CD14-positive monocyte (primary cell): ENCODE measurements around the gene YWHAQ. TPM values are rescaled to one million over a fixed set of nuclear protein-coding genes. Genes with fewer than 3 reads are reported as not detected.

Experiments
- DNase-seq, 3 donors: peaks; one replicate each; pipeline ENCODE4 v3.0.0-alpha.2; 2011 to 2022
- H2AFZ ChIP-seq: 2 replicates; pipeline ENCODE4 v1.6.0; 2012; ENCODE audit warnings: mild to moderate bottlenecking, low read depth, low read length, inconsistent platforms; ENCODE audit not compliant: insufficient read depth, poor library complexity, severe bottlenecking
- H3K27ac ChIP-seq, 2 donors: 1 replicate in 1 of 2; 2 replicates in 1 of 2; pipeline ENCODE4 v1.5.1; 2012 to 2013; ENCODE audit warnings: low read length in 2 of 2, control low read depth in 1 of 2, inconsistent platforms in 1 of 2, low read depth in 1 of 2, mild to moderate bottlenecking in 1 of 2
- H3K27me3 ChIP-seq, 2 donors: one replicate each; pipeline versions ENCODE4 v1.6.0 to v1.6.1; 2011 to 2013; ENCODE audit warnings: low read length in 2 of 2; ENCODE audit not compliant: control insufficient read depth in 2 of 2, insufficient read depth in 2 of 2
- H3K36me3 ChIP-seq, 2 donors: replicated peaks in 1 of 2; 1 replicate in 1 of 2; 2 replicates in 1 of 2; pipeline versions ENCODE4 v1.5.1 to v1.6.1; 2012 to 2013; ENCODE audit warnings: low read length in 2 of 2, control low read depth in 1 of 2, inconsistent platforms in 1 of 2, mild to moderate bottlenecking in 1 of 2; ENCODE audit not compliant: insufficient read depth in 2 of 2, control insufficient read depth in 1 of 2
- H3K4me1 ChIP-seq, 2 donors: 1 replicate in 1 of 2; 2 replicates in 1 of 2; pipeline versions ENCODE4 v1.5.1 to v1.6.1; 2012 to 2013; ENCODE audit warnings: low read length in 2 of 2, control low read depth in 1 of 2, inconsistent platforms in 1 of 2, mild to moderate bottlenecking in 1 of 2, moderate library complexity in 1 of 2; ENCODE audit not compliant: insufficient read depth in 2 of 2, control insufficient read depth in 1 of 2
- H3K4me2 ChIP-seq: replicated peaks from 2 replicates; pipeline ENCODE3; 2012; ENCODE audit warnings: low read length, moderate library complexity, mild to moderate bottlenecking; ENCODE audit not compliant: poor library complexity, severe bottlenecking; ENCODE audit errors: extremely low read depth
- H3K4me3 ChIP-seq, 3 experiments: fragments of 200-600 bp in 1 of 3; sonication (generic) in 1 of 3; replicated peaks in 1 of 3; 1 replicate in 2 of 3; 2 replicates in 1 of 3; pipeline ENCODE4 v1.5.1; 2011 to 2013; ENCODE audit warnings: low read length in 3 of 3, mild to moderate bottlenecking in 3 of 3, control low read depth in 2 of 3, low read depth in 2 of 3, inconsistent platforms in 1 of 3, moderate library complexity in 1 of 3
- H3K79me2 ChIP-seq: 2 replicates; pipeline ENCODE4 v1.6.0; 2012; ENCODE audit warnings: mild to moderate bottlenecking, control low read depth, inconsistent platforms, low read length, moderate library complexity; ENCODE audit not compliant: insufficient read depth
- H3K9ac ChIP-seq: 2 replicates; pipeline ENCODE4 v1.6.0; 2017; ENCODE audit warnings: low read length, mild to moderate bottlenecking; ENCODE audit not compliant: insufficient read depth, poor library complexity, severe bottlenecking
- H3K9me3 ChIP-seq, 2 donors: replicated peaks in 1 of 2; 1 replicate in 1 of 2; 2 replicates in 1 of 2; pipeline versions ENCODE4 v1.5.1 to v1.6.1; 2012 to 2013; ENCODE audit warnings: low read length in 2 of 2, control low read depth in 1 of 2; ENCODE audit not compliant: control insufficient read depth in 1 of 2, insufficient read depth in 1 of 2
- H4K20me1 ChIP-seq: 2 replicates; pipeline ENCODE4 v1.6.0; 2012; ENCODE audit warnings: mild to moderate bottlenecking, low read length, control low read depth, moderate library complexity; ENCODE audit not compliant: insufficient read depth
- H3K27ac Mint-ChIP-seq, 7 donors: one replicate each; pipeline ENCODE4 v1.8.0; 2020; ENCODE audit warnings: mild to moderate bottlenecking in 7 of 7, mixed read lengths in 7 of 7, moderate library complexity in 6 of 7, inconsistent platforms in 2 of 7
- H3K27me3 Mint-ChIP-seq, 3 donors: one replicate each; pipeline ENCODE4 v1.8.0; 2021 to 2022; ENCODE audit warnings: low read depth in 3 of 3, mild to moderate bottlenecking in 3 of 3, mixed read lengths in 3 of 3, moderate library complexity in 3 of 3, inconsistent platforms in 1 of 3
- H3K36me3 Mint-ChIP-seq, 2 donors: one replicate each; pipeline ENCODE4 v1.8.0; 2020; ENCODE audit warnings: mixed read lengths in 2 of 2, inconsistent platforms in 1 of 2, mild to moderate bottlenecking in 1 of 2
- H3K4me1 Mint-ChIP-seq: one replicate; pipeline ENCODE4 v1.8.0; 2020; ENCODE audit warnings: mild to moderate bottlenecking, mixed read lengths
- H3K4me3 Mint-ChIP-seq, 2 donors: one replicate each; pipeline ENCODE4 v1.8.0; 2020; ENCODE audit warnings: mild to moderate bottlenecking in 2 of 2, mixed read lengths in 2 of 2, moderate library complexity in 1 of 2
- H3K9me3 Mint-ChIP-seq, 7 donors: one replicate each; pipeline ENCODE4 v1.8.0; 2020 to 2022; ENCODE audit warnings: mixed read lengths in 7 of 7, mild to moderate bottlenecking in 6 of 7, moderate library complexity in 6 of 7, inconsistent platforms in 2 of 7
- CTCF ChIP-seq: fragments of 200-600 bp; IDR thresholded peaks from one replicate; pipeline ENCODE4 v1.8.0; 2022; ENCODE audit warnings: antibody characterized with exemption, mild to moderate bottlenecking
- WGBS: methylation state at CpG from one replicate; pipeline ENCODE4 v1.1.5; 2013; ENCODE audit warnings: missing lambda C conversion rate; ENCODE audit not compliant: insufficient coverage; 5-methylcytosine and 5-hydroxymethylcytosine counted together
- intact Hi-C, 2 donors: fragments of 100-400 bp; cut with micrococcal nuclease; formaldehyde crosslinking; loops; one replicate each; pipeline versions ENCODE4 v1.15.0 to v1.15.1; 2023
- polyA plus RNA-seq, 3 donors: library from polyadenylated mRNA; depleted of rRNA in 1 of 3; unstranded in 2 of 3; stranded (reverse) in 1 of 3; fragments of 300-500 nt in 2 of 3; fragments of >200 nt in 1 of 3; fragmentation: Illumina TruSeq in 2 of 3; gene quantifications; 1 replicate in 2 of 3; 2 replicates in 1 of 3; pipeline ENCODE4 v1.2.3, GENCODE V29; 2012 to 2021

YWHAQ gene
- polyA plus RNA-seq, 3 donors = 60.9 to 173 (median 165) TPM

GRCh38 chr2:9629222-9630116, 1.3 kb downstream of the YWHAQ start:
- Histone ChIP-seq H3K4me2 (peak overlapping the region; percentile 93), H4K20me1 (peaks cover 57% of the 10 kb centered on the region), H3K9me3 (no peaks in the 10 kb centered on the region), H3K4me1 (peaks cover 14 to 24% of the 10 kb centered on the region in 2 donors), H2AFZ (peak overlapping the region; percentile 62), H3K36me3 (peaks cover 5 to 35% of the 10 kb centered on the region in 2 donors), H3K27ac (peak overlapping the region; percentile 80 to 90), H3K27me3 (no peaks in the 10 kb centered on the region), H3K79me2 (peaks cover 58% of the 10 kb centered on the region), H3K4me3 (peak overlapping the region; percentile 84 to 91 (median 91)), H3K9ac (peak overlapping the region; percentile 86)
- intact Hi-C loops = loop anchor here (1.0 to 5.0 kb wide), 5 partner anchors 73 to 123 kb away; partner anchors contain the start of gene ADAM17 (in 1 of the 2)
- peak overlapping the region; percentile 92 to 96 (median 95) for H3K27ac Mint-ChIP-seq
- H3K4me1 Mint-ChIP-seq = peaks cover 41% of the 10 kb centered on the region
- 9% methylated on average over 15 of the region's 20 CpGs for WGBS
- H3K4me3 Mint-ChIP-seq = peak overlapping the region; percentile 98
- H3K27me3 Mint-ChIP-seq = peaks cover 0 to 8% (median 1%) of the 10 kb centered on the region in 3 donors
- no peak for DNase-seq
- peaks cover 0 to 8% (median 0%) of the 10 kb centered on the region in 7 donors for H3K9me3 Mint-ChIP-seq
- H3K36me3 Mint-ChIP-seq = peaks cover 24 to 36% of the 10 kb centered on the region in 2 donors
- TF ChIP-seq CTCF = no peak

- TF ChIP-seq CTCF = no peak
- peaks cover 14 to 24% of the 10 kb centered on the region in 2 donors for H3K4me1 ChIP-seq
- Mint-ChIP-seq H3K4me1 (peaks cover 41% of the 10 kb centered on the region), H3K36me3 (peaks cover 27 to 49% of the 10 kb centered on the region in 2 donors), H3K9me3 (peaks cover 0 to 5% (median 0%) of the 10 kb centered on the region in 7 donors), H3K27ac (peak overlapping the region in 3 of 7 donors; percentile 38 to 77 (median 64)), H3K4me3 (no peak overlapping the region), H3K27me3 (peaks cover 0 to 8% (median 0%) of the 10 kb centered on the region in 3 donors)
- H3K27ac ChIP-seq = peak overlapping the region in 1 of 2 donors; percentile 39
- peaks cover 10 to 44% of the 10 kb centered on the region in 2 donors for H3K36me3 ChIP-seq
- H2AFZ ChIP-seq = no peak overlapping the region
- H3K4me3 ChIP-seq = no peak overlapping the region
- intact Hi-C loops = no loop called here
- H3K4me2 ChIP-seq = no peak overlapping the region
- H3K9me3 ChIP-seq = no peaks in the 10 kb centered on the region
- DNase-seq = peak in 1 of 3 donors; percentile 14
- H3K79me2 ChIP-seq = peaks cover 79% of the 10 kb centered on the region
- WGBS = 18% methylated on average over 1 of the region's 2 CpGs
- H3K9ac ChIP-seq = no peak overlapping the region
- H4K20me1 ChIP-seq = peaks cover 76% of the 10 kb centered on the region
- no peaks in the 10 kb centered on the region for H3K27me3 ChIP-seq
These were observed 3.5 kb downstream of the YWHAQ start for GRCh38 chr2:9627310-9627709.
